Naive B cell (primary cell): Measurements from ENCODE around the gene CD151. TPM values are rescaled to one million over a fixed set of nuclear protein-coding genes. Genes with fewer than 3 reads are reported as not detected.
A peak's percentile ranks its signal among the peaks of the same experiment; 100 is the strongest.

ENCODE experiments used
- ATAC-seq, 2 donors: fragments of 150-1000 bp; cut with Tn5 transposase; 2 replicates each; pipeline ENCODE4 v1.10.0; 2021; ENCODE audit warnings: low read depth in 2 of 2, mild to moderate bottlenecking in 2 of 2, moderate library complexity in 2 of 2
- DNase-seq: peaks from one replicate; pipeline ENCODE4 v3.0.0; 2022
- H3K27ac Mint-ChIP-seq, 6 donors: one replicate each; pipeline ENCODE4 v1.8.0; 2020 to 2022; ENCODE audit warnings: mild to moderate bottlenecking in 6 of 6, mixed read lengths in 6 of 6, moderate library complexity in 5 of 6, inconsistent platforms in 2 of 6
- H3K27me3 Mint-ChIP-seq, 3 donors: one replicate each; pipeline ENCODE4 v1.8.0; 2021 to 2022; ENCODE audit warnings: mixed read lengths in 3 of 3, mild to moderate bottlenecking in 1 of 3
- H3K36me3 Mint-ChIP-seq, 2 donors: one replicate each; pipeline ENCODE4 v1.8.0; 2020 to 2022; ENCODE audit warnings: mixed read lengths in 2 of 2, inconsistent platforms in 1 of 2, mild to moderate bottlenecking in 1 of 2
- H3K4me1 Mint-ChIP-seq, 3 donors: one replicate each; pipeline ENCODE4 v1.8.0; 2020 to 2022; ENCODE audit warnings: mixed read lengths in 3 of 3, inconsistent platforms in 1 of 3, mild to moderate bottlenecking in 1 of 3, moderate library complexity in 1 of 3
- H3K4me3 Mint-ChIP-seq, 8 donors: one replicate each; pipeline ENCODE4 v1.8.0; 2020 to 2022; ENCODE audit warnings: mild to moderate bottlenecking in 8 of 8, mixed read lengths in 8 of 8, moderate library complexity in 8 of 8, inconsistent platforms in 2 of 8
- H3K9me3 Mint-ChIP-seq, 7 donors: one replicate each; pipeline ENCODE4 v1.8.0; 2020 to 2022; ENCODE audit warnings: mixed read lengths in 7 of 7, mild to moderate bottlenecking in 5 of 7, inconsistent platforms in 2 of 7, moderate library complexity in 1 of 7
- polyA plus RNA-seq, 6 donors: library from polyadenylated mRNA; unstranded; fragments of 300-500 nt; fragmentation: Illumina TruSeq; gene quantifications; one replicate each; pipeline ENCODE4 v1.2.3, GENCODE V29; 2021; ENCODE audit warnings: low read depth in 6 of 6

Gene CD151
- polyA plus RNA-seq, 6 donors from 2014 or later = 1.2 to 5.8 (median 3.2) TPM

DNA sequence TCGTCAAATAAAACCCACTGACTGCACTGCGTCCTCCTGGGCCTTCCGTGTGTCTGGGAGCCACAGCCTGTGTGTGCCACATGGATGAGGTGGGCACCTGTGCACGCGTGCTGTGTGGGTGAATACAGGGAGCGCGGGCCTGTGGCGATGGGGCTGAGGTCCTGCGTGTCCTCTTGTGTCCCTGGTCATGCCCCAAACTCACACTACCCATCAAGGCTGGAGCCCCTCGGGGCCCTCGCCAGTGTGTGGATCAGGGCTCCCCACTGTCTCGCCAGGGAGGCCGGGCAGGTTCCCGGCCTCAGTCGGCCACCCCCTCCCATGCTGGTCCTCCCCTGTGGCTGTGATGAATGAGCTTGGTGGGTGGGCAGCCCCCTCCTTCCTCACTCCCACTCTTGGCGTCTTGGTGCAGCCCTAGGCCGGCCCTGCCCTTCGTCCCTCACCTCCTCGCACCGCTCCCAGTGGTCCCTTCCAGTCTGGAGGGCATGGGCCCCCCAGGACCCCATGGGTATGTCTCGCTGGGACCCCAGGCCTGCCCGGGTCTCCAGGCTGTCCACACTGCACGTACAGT is 707 bp upstream of the CD151 start:
- peak overlapping the region; percentile 41 to 86 (median 70) for H3K4me3 Mint-ChIP-seq
- DNase-seq (no peak), ATAC-seq (no peak)
- peak overlapping the region in 1 of 6 donors; percentile 1 for H3K27ac Mint-ChIP-seq
- no peaks in the 10 kb centered on the region for H3K36me3 Mint-ChIP-seq
- H3K9me3 Mint-ChIP-seq = no peaks in the 10 kb centered on the region
- peaks cover 16 to 50% (median 29%) of the 10 kb centered on the region in 3 donors for H3K27me3 Mint-ChIP-seq
- peaks cover 32 to 48% (median 37%) of the 10 kb centered on the region in 3 donors for H3K4me1 Mint-ChIP-seq

DNA sequence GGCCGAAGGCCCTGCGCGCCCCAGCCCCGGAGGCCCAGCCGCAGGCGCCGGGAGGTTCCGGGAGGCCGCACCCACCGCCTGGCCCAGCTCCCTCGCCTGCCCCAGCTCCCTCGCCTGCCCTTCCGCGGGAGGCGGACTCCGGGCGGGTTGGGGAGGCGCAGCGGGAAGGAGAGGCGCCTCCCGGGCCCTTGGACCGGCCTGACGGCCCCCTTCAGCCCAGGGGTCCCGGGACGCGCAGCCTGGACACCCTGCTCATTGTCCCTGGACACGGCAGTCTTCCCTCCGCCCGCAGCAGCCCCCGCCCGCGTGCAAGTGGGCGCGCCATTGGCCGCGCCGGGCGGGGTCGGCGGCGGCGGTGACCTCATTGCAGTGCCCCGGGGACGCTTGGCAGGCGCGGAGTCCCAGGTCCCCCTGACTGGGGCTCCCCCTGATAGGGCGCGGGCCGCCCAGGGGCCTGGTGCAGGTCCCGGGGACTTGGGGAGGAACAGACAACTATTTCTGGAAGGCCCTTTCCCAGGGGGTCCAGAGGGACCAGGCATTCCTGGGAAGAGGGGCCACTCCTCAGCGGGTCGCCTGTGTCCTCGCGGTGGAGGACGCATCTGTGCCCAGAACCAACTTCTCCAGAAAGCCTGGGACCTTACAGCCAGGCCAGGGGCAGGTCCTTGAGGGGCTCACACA is 501 bp downstream of the CD151 start:
- Mint-ChIP-seq H3K4me3 (peak overlapping the region; percentile 22 to 86 (median 72)), H3K36me3 (no peaks in the 10 kb centered on the region), H3K9me3 (no peaks in the 10 kb centered on the region), H3K27me3 (peaks cover 10 to 41% (median 21%) of the 10 kb centered on the region in 3 donors), H3K4me1 (peaks cover 24 to 38% (median 29%) of the 10 kb centered on the region in 3 donors), H3K27ac (peak overlapping the region in 1 of 6 donors; percentile 27)
- ATAC-seq = peak; percentile 51 to 63
- no peak for DNase-seq

DNA sequence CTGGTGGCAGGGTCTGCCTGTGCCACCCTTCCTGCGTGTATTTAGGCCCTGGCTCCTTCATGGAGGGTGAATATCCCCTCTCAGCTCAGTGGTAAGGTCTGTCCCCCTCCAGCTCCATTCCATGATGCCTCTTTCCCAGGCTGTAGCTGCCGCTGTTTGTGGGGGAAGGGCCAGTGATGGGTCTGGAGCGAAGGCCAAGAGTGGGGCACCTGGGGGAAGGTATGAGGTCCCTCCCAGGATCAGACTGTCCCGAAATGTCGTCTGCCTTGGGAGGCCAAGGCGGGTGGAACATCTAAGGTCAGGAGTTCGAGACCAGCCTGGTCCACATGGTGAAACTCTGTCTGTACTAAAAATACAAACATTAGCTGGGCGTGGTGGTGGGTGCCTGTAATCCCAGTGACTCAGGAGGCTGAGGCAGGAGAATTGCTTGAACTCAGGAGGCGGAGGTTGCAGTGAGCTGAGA is 1.1 kb downstream of the CD151 start:
- peaks cover 20 to 32% (median 25%) of the 10 kb centered on the region in 3 donors for H3K4me1 Mint-ChIP-seq
- DNase-seq = no peak
- no peaks in the 10 kb centered on the region for H3K36me3 Mint-ChIP-seq
- H3K27me3 Mint-ChIP-seq = peaks cover 10 to 34% (median 15%) of the 10 kb centered on the region in 3 donors
- H3K9me3 Mint-ChIP-seq = no peaks in the 10 kb centered on the region
- ATAC-seq = no peak
- peak overlapping the region in 2 of 6 donors; percentile 27 to 31 for H3K27ac Mint-ChIP-seq
- H3K4me3 Mint-ChIP-seq = peak overlapping the region; percentile 47 to 82 (median 72)

DNA sequence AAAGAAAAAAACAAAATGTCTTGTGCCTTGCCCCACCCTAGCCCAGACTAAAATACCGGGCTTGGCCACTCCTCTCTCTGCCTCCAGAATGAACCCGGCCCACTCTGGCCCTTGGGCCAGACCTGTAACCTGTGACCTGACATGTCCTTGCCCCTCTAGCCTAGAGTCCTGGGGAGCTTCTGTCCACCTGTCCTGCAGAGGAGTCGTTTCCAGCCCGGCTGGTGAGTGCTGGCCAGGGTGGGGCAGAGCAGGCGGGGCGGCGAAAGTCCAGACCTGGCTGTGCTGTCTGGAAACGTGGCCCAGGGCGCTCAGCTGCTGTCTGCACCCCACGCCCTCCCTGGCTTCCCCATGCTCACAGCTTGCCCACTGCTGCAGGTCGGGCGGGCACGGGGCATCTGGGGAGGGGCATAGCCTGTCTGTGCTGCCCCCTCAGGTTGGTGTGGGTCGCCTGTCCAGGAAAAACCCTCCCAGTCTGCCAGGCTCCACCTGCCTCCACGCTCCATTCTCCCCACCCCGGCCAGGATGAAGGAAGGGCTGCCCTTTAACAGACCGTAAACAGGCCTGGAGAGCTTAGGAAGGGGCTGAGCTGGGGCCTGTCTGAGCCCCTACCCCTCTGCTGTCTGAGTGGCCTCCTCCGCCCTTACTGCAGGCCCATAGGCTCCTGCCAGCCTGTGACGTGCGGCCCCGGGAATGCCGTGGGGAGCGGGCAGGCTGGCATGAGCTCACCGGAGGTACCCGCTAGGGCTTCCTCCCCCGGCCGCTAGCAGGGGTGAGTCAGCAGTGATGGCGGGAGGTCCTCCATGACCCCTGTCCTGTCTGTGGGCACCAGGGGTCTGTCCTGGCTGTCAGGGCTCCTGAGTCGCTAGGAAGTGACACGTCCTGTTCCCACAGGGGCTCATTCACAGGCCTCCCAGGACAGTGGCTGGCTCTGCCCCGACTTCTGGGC is 1.9 kb downstream of the CD151 start:
- ATAC-seq = no peak
- H3K9me3 Mint-ChIP-seq = no peaks in the 10 kb centered on the region

DNA sequence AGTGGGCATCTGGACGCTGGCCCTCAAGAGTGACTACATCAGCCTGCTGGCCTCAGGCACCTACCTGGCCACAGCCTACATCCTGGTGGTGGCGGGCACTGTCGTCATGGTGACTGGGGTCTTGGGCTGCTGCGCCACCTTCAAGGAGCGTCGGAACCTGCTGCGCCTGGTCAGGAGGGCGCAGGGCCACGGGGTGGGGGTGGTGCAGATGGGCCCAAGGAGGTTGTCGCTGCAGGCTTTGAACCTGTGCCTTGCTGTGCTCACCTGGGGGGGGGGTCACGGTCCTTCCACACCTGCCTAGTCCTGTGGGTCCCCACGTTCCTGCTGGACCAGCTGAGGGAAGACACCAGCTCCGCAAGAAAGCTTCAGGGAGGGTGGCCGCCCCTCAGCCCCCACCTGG is 3.5 kb downstream of the CD151 start:
- H3K9me3 Mint-ChIP-seq = no peaks in the 10 kb centered on the region
- peaks cover 23 to 26% (median 24%) of the 10 kb centered on the region in 3 donors for H3K4me1 Mint-ChIP-seq
- H3K27ac Mint-ChIP-seq = no peak overlapping the region
- ATAC-seq (no peak), DNase-seq (no peak)
- peaks cover 5 to 15% (median 9%) of the 10 kb centered on the region in 3 donors for H3K27me3 Mint-ChIP-seq
- no peak overlapping the region for H3K4me3 Mint-ChIP-seq
- no peaks in the 10 kb centered on the region for H3K36me3 Mint-ChIP-seq

More for the DNA sequence above, 1.9 kb downstream of the CD151 start:
- Mint-ChIP-seq H3K27ac (peak overlapping the region in 1 of 6 donors; percentile 31), H3K27me3 (peaks cover 5 to 27% (median 9%) of the 10 kb centered on the region in 3 donors), H3K4me3 (peak overlapping the region; percentile 25 to 82 (median 71)), H3K36me3 (no peaks in the 10 kb centered on the region), H3K4me1 (peaks cover 14 to 24% (median 17%) of the 10 kb centered on the region in 3 donors)
- no peak for DNase-seq

DNA sequence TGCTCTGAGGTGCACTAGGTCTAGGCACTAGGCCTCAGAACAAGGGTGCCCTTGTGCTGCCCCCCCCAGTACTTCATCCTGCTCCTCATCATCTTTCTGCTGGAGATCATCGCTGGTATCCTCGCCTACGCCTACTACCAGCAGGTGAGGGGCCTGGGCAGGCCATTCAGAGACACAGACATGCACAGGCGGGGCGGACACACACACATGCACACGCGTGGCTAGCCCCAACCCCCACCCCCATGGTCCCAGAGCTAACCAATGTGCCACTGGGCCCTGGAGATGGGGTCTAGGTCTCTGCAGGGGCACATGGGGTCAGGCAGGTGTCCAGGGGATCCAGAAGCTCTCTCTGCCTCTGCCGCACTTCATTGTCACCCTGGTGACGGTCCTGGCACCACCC is 3.9 kb downstream of the CD151 start:
- peaks cover 5 to 10% (median 5%) of the 10 kb centered on the region in 3 donors for H3K27me3 Mint-ChIP-seq
- ATAC-seq = no peak
- no peak overlapping the region for H3K27ac Mint-ChIP-seq
- DNase-seq = no peak
- H3K4me1 Mint-ChIP-seq = peaks cover 19 to 25% (median 22%) of the 10 kb centered on the region in 3 donors
- H3K4me3 Mint-ChIP-seq = peak overlapping the region in 1 of 8 donors; percentile 53
- no peaks in the 10 kb centered on the region for H3K9me3 Mint-ChIP-seq
- H3K36me3 Mint-ChIP-seq = no peaks in the 10 kb centered on the region

DNA sequence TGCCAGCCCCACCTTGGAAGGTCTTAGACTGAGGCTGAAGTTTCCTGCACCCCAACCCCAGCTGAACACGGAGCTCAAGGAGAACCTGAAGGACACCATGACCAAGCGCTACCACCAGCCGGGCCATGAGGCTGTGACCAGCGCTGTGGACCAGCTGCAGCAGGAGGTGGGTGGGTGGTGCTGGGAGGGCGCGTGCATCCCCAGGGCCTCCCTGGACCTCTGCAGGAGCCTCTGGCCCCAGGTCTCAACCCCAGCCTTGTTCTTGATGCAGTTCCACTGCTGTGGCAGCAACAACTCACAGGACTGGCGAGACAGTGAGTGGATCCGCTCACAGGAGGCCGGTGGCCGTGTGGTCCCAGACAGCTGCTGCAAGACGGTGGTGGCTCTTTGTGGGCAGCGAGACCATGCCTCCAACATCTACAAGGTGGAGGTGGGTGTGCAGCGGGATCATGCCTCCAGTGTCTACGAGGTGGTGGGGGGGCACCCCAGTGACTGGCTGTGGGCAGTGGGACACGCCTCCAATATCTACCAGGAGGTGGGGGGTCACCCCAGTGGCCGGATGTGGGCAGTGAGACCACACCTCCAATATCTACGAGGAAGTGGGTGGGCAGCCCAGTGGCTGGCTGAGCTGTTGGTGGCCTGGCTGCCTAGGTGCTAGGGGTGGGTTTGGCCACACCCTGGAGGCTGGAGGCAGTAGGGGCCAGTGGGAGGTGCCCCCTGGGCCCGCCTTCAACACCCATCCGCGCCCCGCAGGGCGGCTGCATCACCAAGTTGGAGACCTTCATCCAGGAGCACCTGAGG is 4.6 kb downstream of the CD151 start:
- peak overlapping the region in 1 of 8 donors; percentile 53 for H3K4me3 Mint-ChIP-seq
- H3K27ac Mint-ChIP-seq = peak overlapping the region in 1 of 6 donors; percentile 16
- DNase-seq = no peak
- peaks cover 0 to 7% (median 5%) of the 10 kb centered on the region in 3 donors for H3K27me3 Mint-ChIP-seq
- no peaks in the 10 kb centered on the region for H3K9me3 Mint-ChIP-seq
- H3K4me1 Mint-ChIP-seq = peaks cover 12 to 21% (median 19%) of the 10 kb centered on the region in 3 donors
- H3K36me3 Mint-ChIP-seq = no peaks in the 10 kb centered on the region
- ATAC-seq = no peak

DNA sequence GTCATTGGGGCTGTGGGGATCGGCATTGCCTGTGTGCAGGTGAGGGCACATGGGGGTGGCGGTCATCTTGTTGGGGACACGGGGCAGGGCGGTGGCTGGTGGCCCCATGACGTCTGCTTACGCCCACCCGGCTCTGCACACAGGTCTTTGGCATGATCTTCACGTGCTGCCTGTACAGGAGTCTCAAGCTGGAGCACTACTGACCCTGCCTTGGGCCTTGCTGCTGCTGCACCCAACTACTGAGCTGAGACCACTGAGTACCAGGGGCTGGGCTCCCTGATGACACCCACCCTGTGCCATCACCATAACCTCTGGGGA is 5.2 kb downstream of the CD151 start:
- Mint-ChIP-seq H3K36me3 (no peaks in the 10 kb centered on the region), H3K4me3 (no peak overlapping the region), H3K9me3 (no peaks in the 10 kb centered on the region), H3K4me1 (peaks cover 10 to 21% (median 19%) of the 10 kb centered on the region in 3 donors), H3K27me3 (peaks cover 0 to 7% (median 5%) of the 10 kb centered on the region in 3 donors), H3K27ac (no peak overlapping the region)
- DNase-seq (no peak), ATAC-seq (no peak)

DNA sequence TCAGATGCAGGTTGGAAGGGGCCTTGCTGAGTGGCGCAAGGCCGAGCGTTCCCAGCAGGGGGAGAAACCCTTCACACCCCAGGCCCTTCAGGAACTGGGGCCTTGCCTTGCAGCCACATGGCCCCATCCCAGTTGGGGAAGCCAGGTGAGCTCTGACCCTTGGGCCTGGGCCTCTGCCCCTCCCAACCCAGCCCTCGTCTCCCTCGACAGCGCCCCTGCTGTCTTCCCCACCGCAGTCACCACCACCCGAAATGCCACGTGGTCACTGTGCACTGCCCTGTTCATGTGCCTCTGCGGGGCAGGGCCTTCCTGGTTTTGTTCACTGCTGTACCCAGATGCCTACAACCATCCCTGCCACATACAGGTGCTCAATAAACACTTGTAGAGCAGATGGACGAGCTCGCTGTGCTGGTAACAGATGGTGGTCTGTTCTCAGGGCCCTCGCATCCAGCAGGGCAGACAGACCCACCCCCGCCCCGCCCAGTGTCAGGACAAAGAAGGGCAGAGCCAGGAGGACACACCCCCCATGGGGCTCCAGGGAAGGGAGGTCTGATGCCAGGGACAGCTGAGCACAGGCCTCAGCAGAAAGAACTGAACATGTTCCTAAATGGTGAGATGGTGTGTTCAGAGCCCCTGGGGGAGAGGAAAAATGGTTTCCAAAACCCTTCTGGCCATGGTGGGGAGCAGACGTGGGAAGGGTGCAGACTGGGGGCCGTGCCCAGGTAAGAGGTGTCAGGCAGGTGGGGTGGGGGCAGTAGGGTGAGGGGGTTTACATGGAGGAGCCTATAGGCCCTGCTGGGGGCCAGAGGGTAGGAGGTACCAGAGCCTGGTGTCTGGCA is 5.9 kb downstream of the CD151 start:
- peaks cover 3 to 12% (median 5%) of the 10 kb centered on the region in 3 donors for H3K27me3 Mint-ChIP-seq
- peak overlapping the region in 1 of 6 donors; percentile 68 for H3K27ac Mint-ChIP-seq
- peak overlapping the region in 1 of 8 donors; percentile 38 for H3K4me3 Mint-ChIP-seq

DNA sequence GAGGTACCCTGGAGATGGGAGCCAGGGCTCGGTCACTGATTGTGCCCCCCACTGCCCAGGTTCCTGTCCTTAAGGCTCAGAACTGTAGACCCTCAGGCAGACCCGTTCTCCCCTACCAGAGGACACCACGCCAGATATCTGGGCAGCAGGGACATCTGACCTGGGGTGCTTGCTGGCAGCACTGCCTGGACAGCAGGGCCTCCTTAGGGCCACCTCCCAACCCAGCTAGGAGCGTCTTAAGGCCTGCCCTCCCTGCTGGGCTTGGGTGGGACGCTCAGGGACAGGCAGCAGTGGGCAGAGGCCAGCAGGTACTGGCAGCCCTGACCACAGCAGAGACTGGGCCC is 6.5 kb downstream of the CD151 start:
- peak overlapping the region in 1 of 6 donors; percentile 68 for H3K27ac Mint-ChIP-seq

More for the DNA sequence above, 5.9 kb downstream of the CD151 start:
- ATAC-seq (no peak), DNase-seq (no peak)
- H3K36me3 Mint-ChIP-seq = no peaks in the 10 kb centered on the region
- peaks cover 15 to 24% (median 24%) of the 10 kb centered on the region in 3 donors for H3K4me1 Mint-ChIP-seq
- no peaks in the 10 kb centered on the region for H3K9me3 Mint-ChIP-seq

DNA sequence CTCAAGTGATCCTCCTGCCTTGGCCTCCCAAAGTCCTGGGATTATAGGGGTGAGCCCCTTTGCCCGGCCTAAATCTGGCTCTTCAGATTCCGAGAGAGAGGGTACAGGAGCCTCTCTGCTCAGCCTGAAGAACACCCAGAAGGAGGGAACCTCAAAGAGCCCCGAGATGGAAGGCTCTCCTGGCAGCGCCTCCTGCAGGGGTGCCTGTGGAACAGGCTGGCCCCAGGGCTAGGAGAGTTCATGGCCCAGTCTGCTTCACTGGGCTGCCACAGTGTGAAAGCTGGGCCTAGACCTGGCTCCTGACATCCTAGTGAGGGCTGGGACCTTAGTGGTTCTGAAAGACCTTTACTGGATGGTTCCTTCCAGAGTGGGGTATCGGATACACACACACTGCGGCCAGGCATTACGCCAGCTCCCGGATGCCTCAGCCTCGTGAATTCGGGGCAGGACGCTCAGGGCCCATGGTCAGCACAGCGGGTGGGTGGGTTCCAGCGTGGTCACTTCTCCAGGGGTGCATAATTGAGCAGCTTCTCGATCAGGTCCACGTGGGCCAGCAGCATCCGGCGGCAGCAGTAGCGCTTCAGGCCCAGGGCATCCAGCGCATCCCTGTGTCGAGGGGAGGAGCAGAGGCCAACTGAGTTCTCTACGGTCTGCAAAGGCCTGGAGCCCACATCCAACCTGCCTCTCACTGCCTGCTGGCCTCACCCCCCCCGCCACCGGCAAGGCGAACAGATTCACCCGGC is 7.3 kb downstream of the CD151 start:
- H3K36me3 Mint-ChIP-seq = no peaks in the 10 kb centered on the region
- peak overlapping the region in 1 of 6 donors; percentile 28 for H3K27ac Mint-ChIP-seq
- peaks cover 0 to 13% (median 6%) of the 10 kb centered on the region in 3 donors for H3K27me3 Mint-ChIP-seq
- DNase-seq (no peak), ATAC-seq (no peak)
- H3K4me3 Mint-ChIP-seq = peak overlapping the region in 7 of 8 donors; percentile 77 to 92 (median 84)
- peaks cover 21 to 29% (median 27%) of the 10 kb centered on the region in 3 donors for H3K4me1 Mint-ChIP-seq
- H3K9me3 Mint-ChIP-seq = no peaks in the 10 kb centered on the region

More for the DNA sequence above, 6.5 kb downstream of the CD151 start:
- Mint-ChIP-seq H3K4me3 (peak overlapping the region in 2 of 8 donors; percentile 49 to 87), H3K9me3 (no peaks in the 10 kb centered on the region), H3K27me3 (peaks cover 0 to 10% (median 6%) of the 10 kb centered on the region in 3 donors), H3K36me3 (no peaks in the 10 kb centered on the region), H3K4me1 (peaks cover 21 to 25% (median 21%) of the 10 kb centered on the region in 3 donors)
- no peak for DNase-seq
- ATAC-seq = no peak
